OCI-LY3 (cell line): ENCODE data around the gene SLAIN2.

Source experiments
- H2AFZ ChIP-seq: fragments of 200-600, 300-600 bp; shearing (Covaris generic); 2 replicates; pipeline ENCODE4 v1.6.0; 2014; ENCODE audit warnings: antibody characterized with exemption, low read depth, low read length
- H3K27ac ChIP-seq: fragments of 200-600, 300-600 bp; sonication (generic); 2 replicates; pipeline ENCODE4 v1.5.1; 2014; ENCODE audit warnings: mild to moderate bottlenecking, low read length, moderate library complexity, mixed read lengths
- H3K27me3 ChIP-seq: fragments of 200-600, 300-600 bp; sonication (generic); 2 replicates; pipeline ENCODE4 v1.6.1; 2014; ENCODE audit warnings: low read depth, low read length, mixed read lengths
- H3K36me3 ChIP-seq: fragments of 200-600, 300-600 bp; sonication (generic); replicated peaks from 2 replicates; pipeline ENCODE3; 2014; ENCODE audit warnings: low read depth, low read length, mixed read lengths
- H3K4me1 ChIP-seq: fragments of 300-600, 200-600 bp; sonication (generic); 2 replicates; pipeline ENCODE4 v1.6.1; 2014; ENCODE audit warnings: low read length, mixed read lengths
- H3K4me2 ChIP-seq: fragments of 200-600, 300-600 bp; sonication (generic); 2 replicates; pipeline ENCODE4 v1.6.1; 2014; ENCODE audit warnings: low read length, mixed read lengths
- H3K4me3 ChIP-seq: fragments of 300-600, 200-600 bp; sonication (generic); 2 replicates; pipeline ENCODE4 v1.5.1; 2014; ENCODE audit warnings: antibody characterized with exemption, mild to moderate bottlenecking, low read length, moderate library complexity
- H3K79me2 ChIP-seq: fragments of 300-600, 200-600 bp; shearing (Covaris generic); 2 replicates; pipeline ENCODE4 v1.6.1; 2014; ENCODE audit warnings: mild to moderate bottlenecking, low read length, mixed read lengths
- H3K9ac ChIP-seq: fragments of 300-600, 200-600 bp; shearing (Covaris generic); 2 replicates; pipeline ENCODE4 v1.6.0; 2014; ENCODE audit warnings: mild to moderate bottlenecking, low read length, moderate library complexity
- H3K9me3 ChIP-seq: fragments of 200-600, 300-600 bp; shearing (Covaris generic); 2 replicates; pipeline ENCODE4 v1.6.1; 2014; ENCODE audit warnings: low read length, mixed read lengths; ENCODE audit not compliant: insufficient read depth
- H4K20me1 ChIP-seq: fragments of 200-600, 300-600 bp; sonication (generic); 2 replicates; pipeline ENCODE4 v1.6.1; 2016; ENCODE audit warnings: low read length, mixed read lengths; ENCODE audit not compliant: insufficient read depth
- EZH2phosphoT487 ChIP-seq: fragments of 200-600 bp; shearing (Covaris generic); IDR thresholded peaks from 2 replicates; pipeline ENCODE4 v1.6.1; 2018; ENCODE audit warnings: antibody characterized with exemption, mixed run types, low read depth
- TF ChIP-seq, protein P1 (sequence below): fragments of 200-600, 300-600 bp; sonication (generic); IDR thresholded peaks from 2 replicates; pipeline ENCODE4 v1.5.1; 2014; ENCODE audit warnings: antibody characterized with exemption, low read length, low read depth

The SLAIN2 gene

DNA sequence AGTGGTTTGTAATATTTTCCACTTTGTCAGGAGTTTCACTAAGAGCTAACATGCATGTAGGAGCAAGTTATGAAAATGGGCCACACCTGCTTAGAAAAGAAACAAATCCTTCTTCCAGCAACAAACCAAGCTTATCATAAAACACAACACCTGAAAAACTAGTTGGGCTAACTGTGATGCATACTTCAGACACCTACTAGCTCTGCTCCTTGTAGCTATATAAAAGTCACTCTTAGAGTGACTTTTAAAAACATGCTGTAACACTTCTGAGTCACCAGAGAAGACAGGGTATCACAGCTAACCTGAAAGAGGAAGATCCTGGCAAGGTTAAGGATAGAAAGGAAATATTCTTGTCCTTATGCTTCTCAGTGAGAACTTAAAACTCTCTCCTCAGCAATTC is 3.6 kb upstream of the SLAIN2 start:
- H3K36me3 ChIP-seq = no peaks in the 10 kb centered on the region
- H3K27me3 ChIP-seq = no peaks in the 10 kb centered on the region
- no peaks in the 10 kb centered on the region for H3K9me3 ChIP-seq
- no peak overlapping the region for H3K4me2 ChIP-seq
- no peak overlapping the region for H3K9ac ChIP-seq
- TF ChIP-seq EZH2phosphoT487 = no peak
- TF ChIP-seq, protein P1, sequence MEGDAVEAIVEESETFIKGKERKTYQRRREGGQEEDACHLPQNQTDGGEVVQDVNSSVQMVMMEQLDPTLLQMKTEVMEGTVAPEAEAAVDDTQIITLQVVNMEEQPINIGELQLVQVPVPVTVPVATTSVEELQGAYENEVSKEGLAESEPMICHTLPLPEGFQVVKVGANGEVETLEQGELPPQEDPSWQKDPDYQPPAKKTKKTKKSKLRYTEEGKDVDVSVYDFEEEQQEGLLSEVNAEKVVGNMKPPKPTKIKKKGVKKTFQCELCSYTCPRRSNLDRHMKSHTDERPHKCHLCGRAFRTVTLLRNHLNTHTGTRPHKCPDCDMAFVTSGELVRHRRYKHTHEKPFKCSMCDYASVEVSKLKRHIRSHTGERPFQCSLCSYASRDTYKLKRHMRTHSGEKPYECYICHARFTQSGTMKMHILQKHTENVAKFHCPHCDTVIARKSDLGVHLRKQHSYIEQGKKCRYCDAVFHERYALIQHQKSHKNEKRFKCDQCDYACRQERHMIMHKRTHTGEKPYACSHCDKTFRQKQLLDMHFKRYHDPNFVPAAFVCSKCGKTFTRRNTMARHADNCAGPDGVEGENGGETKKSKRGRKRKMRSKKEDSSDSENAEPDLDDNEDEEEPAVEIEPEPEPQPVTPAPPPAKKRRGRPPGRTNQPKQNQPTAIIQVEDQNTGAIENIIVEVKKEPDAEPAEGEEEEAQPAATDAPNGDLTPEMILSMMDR = no peak
- H3K4me1 ChIP-seq = peaks cover 10% of the 10 kb centered on the region
- no peak overlapping the region for H3K27ac ChIP-seq
- peaks cover 6% of the 10 kb centered on the region for H4K20me1 ChIP-seq
- H3K4me3 ChIP-seq = no peak overlapping the region
- no peak overlapping the region for H2AFZ ChIP-seq
- peaks cover 13% of the 10 kb centered on the region for H3K79me2 ChIP-seq

DNA sequence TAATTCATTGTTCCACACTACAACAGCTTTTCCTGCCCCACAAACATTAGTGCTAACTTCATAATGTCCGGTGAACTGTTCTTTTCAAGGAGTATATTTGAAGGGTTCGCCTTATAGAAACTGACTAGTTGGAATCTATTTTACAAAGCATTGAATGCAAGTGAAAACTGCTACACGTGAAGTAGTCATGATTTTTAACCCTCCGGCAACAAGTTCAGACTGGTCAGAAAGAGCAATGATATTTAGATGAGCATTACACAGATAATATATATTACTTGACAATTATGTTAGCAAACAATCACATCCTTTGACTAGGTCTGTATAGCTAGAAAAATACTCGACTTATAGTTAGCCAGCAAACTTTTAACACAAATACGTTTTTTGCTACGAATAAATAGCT is 1.7 kb upstream of the SLAIN2 start:
- Histone ChIP-seq H3K4me1 (peaks cover 21% of the 10 kb centered on the region), H3K27ac (no peak overlapping the region), H3K9me3 (no peaks in the 10 kb centered on the region), H3K4me2 (peak overlapping the region; percentile 91; the same call in 1 of the 2 replicates), H2AFZ (no peak overlapping the region), H3K79me2 (peaks cover 32% of the 10 kb centered on the region), H3K36me3 (no peaks in the 10 kb centered on the region), H3K4me3 (no peak overlapping the region), H3K27me3 (no peaks in the 10 kb centered on the region), H4K20me1 (peaks cover 24% of the 10 kb centered on the region), H3K9ac (no peak overlapping the region)
- no peak for TF ChIP-seq EZH2phosphoT487
- TF ChIP-seq, protein P1 = no peak

DNA sequence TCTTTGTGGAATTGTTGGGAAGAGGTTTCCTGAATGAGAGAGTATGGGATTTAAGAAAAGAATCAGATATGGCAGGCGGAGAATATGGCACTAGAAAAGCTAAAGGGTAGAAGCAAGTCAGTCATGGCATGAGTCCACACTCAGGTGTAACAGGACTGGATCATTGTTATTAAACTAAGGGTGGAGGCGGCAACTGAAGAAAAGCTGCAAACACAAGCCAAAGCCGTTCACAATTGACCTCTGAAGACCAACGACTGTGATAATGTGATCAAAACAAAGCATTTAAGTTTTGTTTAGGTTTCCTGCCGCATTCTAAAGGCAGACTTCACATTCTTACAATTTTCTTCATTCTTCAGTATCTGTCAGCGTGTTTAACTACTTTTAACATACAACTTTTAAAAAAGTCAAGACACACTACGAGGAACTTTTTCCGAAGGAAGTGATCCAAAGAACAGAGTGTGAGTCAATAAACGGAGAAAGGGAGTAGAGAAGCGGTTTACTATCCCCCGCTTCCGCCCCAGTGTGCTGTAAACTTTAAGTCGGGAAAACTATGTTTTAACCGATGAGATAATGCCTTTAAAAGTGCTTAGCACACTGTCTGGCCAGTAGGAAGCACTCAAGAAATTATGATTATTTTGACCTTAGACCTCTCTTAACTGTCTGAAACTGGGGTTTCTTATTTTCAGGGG is 909 bp upstream of the SLAIN2 start:
- Histone ChIP-seq H3K36me3 (no peaks in the 10 kb centered on the region), H3K9me3 (no peaks in the 10 kb centered on the region), H3K4me2 (peak overlapping the region; percentile 91), H4K20me1 (peaks cover 31% of the 10 kb centered on the region), H3K4me1 (peaks cover 21% of the 10 kb centered on the region), H3K79me2 (peaks cover 40% of the 10 kb centered on the region), H2AFZ (peak overlapping the region; percentile 86), H3K9ac (peak overlapping the region; percentile 82), H3K27ac (peak overlapping the region; percentile 53), H3K27me3 (no peaks in the 10 kb centered on the region), H3K4me3 (peak overlapping the region; percentile 83)
- no peak for TF ChIP-seq EZH2phosphoT487
- TF ChIP-seq, protein P1 = no peak

DNA sequence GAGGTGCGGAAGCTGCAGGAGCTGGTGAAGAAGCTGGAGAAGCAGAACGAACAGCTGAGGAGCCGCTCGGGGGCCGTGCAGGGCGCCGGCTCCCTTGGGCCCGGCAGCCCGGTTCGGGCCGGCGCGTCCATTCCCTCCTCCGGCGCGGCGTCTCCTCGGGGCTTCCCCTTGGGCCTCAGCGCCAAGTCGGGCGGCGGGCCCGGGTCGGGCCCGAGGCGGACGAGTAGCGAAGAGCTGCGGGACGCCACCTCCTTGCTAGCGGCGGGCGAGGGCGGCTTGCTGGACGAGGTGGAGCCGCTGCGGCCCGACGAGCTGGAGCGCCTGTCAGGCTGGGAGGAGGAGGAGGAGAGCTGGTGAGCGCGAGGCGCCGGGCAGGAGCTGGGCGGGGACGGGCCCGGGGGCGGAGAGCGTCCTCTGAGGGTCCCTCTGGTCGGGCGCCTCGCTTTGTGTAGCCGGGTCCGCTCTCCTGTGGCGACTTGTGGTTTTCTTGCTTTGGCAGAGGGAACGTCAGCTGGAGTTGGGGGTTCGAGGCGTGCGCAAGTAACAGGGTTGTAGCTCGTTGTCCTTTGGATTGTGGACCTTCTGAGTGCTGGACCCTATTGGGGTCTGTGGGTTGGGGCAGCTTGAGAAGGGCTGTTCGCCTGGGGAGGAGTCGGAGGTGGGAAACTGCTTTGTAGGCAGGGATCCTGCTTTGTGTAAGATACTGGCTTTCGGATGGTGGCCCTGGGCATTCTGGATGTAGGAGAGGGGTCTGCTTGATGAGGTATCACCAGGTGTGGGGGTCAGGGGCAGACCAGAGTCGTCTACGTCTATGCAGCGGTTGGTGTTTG is 662 bp downstream of the SLAIN2 start:
- H3K4me1 ChIP-seq = peaks cover 21% of the 10 kb centered on the region
- H2AFZ ChIP-seq = peak overlapping the region; percentile 57

More for the DNA sequence above, 662 bp downstream of the SLAIN2 start:
- Histone ChIP-seq H3K9ac (peak overlapping the region; percentile 79), H3K27me3 (no peaks in the 10 kb centered on the region), H3K27ac (peak overlapping the region; percentile 67), H3K36me3 (no peaks in the 10 kb centered on the region), H4K20me1 (peaks cover 42% of the 10 kb centered on the region), H3K4me3 (peak overlapping the region; percentile 98), H3K9me3 (no peaks in the 10 kb centered on the region), H3K4me2 (peak overlapping the region; percentile 98), H3K79me2 (peaks cover 55% of the 10 kb centered on the region)
- no peak for TF ChIP-seq EZH2phosphoT487
- TF ChIP-seq, protein P1 = no peak
